Endothelial cell of hepatic sinusoid (primary cell): ENCODE results near the gene SGSM2.

Experiments
- in situ Hi-C: cut with HindIII; loops from 2 replicates; pipeline ENCODE4 v1.10.0; 2017; ENCODE audit warnings: low sequenced_read_pairs

Gene SGSM2

GRCh38 chr17:2366747-2367494 is 29.6 kb downstream of the SGSM2 start:
- in situ Hi-C loops: no loop called here

- in situ Hi-C loops: no loop called here
Observed at GRCh38 chr17:2368359-2368758, 31.1 kb downstream of the SGSM2 start.

GRCh38 chr17:2369039-2369438 is 31.7 kb downstream of the SGSM2 start:
- in situ Hi-C loops: no loop called here

GRCh38 chr17:2369551-2370210 is 32.4 kb downstream of the SGSM2 start:
- in situ Hi-C loops: no loop called here

GRCh38 chr17:2370211-2370589 is 32.9 kb downstream of the SGSM2 start:
- in situ Hi-C loops: no loop called here

GRCh38 chr17:2371183-2372130 is 34.2 kb downstream of the SGSM2 start:
- in situ Hi-C loops: no loop called here

GRCh38 chr17:2372180-2372579 is 34.9 kb downstream of the SGSM2 start:
- in situ Hi-C loops: no loop called here

GRCh38 chr17:2372681-2373080 is 35.4 kb downstream of the SGSM2 start:
- in situ Hi-C loops: no loop called here

GRCh38 chr17:2373179-2373578 is 35.9 kb downstream of the SGSM2 start:
- in situ Hi-C loops: no loop called here

- in situ Hi-C loops: no loop called here
Observed at GRCh38 chr17:2374549-2375285, 37.4 kb downstream of the SGSM2 start.

GRCh38 chr17:2375406-2375805 is 38.1 kb downstream of the SGSM2 start:
- in situ Hi-C loops: no loop called here

- in situ Hi-C loops: no loop called here
Observed at GRCh38 chr17:2376107-2376506, 38.8 kb downstream of the SGSM2 start.

- in situ Hi-C loops: no loop called here
Observed at GRCh38 chr17:2377659-2378058, 40.4 kb downstream of the SGSM2 start.

GRCh38 chr17:2378905-2379304 is 41.6 kb downstream of the SGSM2 start:
- in situ Hi-C loops: no loop called here

- in situ Hi-C loops: no loop called here
Observed at GRCh38 chr17:2379489-2380225, 42.4 kb downstream of the SGSM2 start.

GRCh38 chr17:2380226-2380922 is 43.1 kb downstream of the SGSM2 start:
- in situ Hi-C loops: no loop called here

GRCh38 chr17:2380950-2381649 is 43.8 kb downstream of the SGSM2 start:
- in situ Hi-C loops: no loop called here

GRCh38 chr17:2383628-2384167 is 46.4 kb downstream of the SGSM2 start:
- in situ Hi-C loops: no loop called here
